GM19035 (cell line): Measurements from ENCODE around the gene FGFR3.
"Not testable (repeated sequence)": the region's sequence is repeated elsewhere in the genome, so short reads cannot be mapped to it uniquely, and the experiment has no call there.

Experiments used
- ATAC-seq: cut with Tn5 transposase; IDR thresholded peaks from one replicate; pipeline ENCODE4 v1.9.1; 2021; ENCODE audit not compliant: unreplicated experiment

Gene FGFR3

DNA sequence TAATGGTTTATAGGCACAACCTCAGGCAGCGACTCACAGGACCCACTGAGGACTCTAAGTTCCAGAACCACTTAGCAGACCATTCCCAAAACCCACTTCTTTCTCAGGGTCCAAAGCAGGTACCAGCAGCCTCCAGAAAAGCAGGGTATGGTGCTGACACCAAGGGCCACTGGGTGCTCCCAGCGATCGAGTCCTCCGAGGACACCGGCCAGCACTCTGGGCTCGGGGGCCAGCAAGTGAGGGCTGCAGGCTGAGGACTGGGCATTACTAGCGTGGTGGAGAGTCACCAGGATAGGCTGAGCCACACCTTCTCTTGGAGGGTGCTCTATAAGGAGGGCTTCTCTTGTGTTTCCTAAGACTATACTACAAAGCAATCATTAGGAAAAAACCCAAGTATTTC is 43.6 kb downstream of the FGFR3 start:
- ATAC-seq: no peak

DNA sequence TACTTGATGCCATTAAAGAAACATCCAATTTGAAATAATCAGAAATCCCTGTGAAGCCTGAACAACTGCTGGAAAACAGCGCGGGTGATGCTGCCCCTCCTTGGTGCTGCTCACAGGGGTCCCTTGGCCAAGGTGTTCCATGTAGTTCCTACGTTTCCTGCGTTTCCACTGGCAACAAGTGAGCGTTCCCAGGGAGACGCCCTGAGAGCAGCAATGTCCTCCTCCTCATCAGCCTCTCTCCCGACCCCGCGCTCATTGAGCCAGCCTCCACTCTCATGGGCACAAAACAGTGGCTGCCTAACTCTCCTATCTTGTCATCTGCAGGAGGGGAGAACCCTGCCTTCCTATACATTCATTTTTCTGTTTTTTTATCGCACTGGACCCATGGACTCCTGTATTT is 44.0 kb downstream of the FGFR3 start:
- no peak for ATAC-seq

DNA sequence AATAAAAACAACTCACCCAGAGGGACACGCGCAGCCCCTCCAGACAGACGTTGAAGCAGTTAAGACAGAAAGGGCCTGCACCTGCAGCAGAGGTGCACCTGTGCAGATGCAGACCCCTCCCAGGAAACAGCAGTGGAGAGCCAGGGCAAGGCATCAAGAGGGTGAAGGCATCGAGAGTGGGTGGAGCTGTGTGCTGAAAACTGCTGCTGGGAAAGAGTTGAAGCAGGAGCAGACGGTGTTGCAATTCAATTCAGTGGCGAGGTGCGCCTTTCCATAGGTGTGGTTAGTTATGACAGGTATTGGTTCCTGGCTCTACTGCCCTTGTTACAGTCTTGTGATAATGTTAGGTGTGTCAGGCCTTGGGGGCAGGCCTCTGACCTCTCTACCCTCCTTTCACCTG is 46.2 kb downstream of the FGFR3 start:
- no peak for ATAC-seq

DNA sequence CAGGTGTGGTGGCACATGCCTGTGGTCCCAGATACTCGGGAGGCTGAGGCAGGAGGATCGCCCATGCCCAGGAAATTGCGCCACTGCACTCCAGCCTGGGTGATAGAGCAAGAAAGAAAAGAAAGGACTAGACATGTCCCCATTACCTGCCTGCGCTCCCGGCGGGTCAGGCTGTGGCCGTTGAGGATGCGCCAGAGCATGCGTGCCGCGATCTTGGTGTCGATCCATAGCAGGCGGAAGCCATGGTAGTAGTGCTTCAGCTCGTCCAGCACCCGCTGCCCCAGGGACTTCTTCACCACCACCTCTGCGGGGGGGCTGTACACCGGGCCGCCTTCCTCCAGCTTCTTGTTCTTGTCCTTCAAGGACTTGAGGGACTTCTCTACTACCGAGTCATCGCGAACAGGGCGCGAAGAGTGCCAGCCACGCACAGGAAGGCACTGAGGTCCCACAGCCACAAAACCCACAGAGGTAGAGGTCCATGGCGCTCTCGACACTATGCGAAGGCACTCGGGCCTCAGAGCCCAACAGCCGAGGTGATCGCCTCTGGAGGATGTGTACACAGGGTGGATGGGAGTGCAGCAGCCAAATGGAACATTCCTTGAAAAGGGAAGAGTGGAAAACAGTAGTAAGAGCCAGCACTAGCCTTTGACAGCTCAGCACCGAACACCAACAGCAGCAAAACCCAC is 48.3 kb downstream of the FGFR3 start:
- ATAC-seq: no peak

DNA sequence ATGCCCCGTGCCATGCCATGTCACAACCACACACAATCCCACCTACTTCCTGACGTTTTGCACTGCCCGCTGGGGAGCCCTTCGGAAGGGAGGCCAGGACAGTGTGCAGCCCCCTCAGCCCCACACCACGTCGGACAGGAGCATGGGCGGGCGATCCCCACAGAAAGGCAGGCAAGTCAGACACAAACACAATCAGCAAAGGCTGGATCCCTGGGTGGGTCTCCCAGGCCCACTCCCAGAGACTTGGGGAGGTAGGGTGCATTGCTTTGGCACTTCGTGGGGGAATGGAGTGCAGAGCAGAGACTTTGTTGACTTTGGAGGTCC is 48.8 kb downstream of the FGFR3 start:
- no peak for ATAC-seq

DNA sequence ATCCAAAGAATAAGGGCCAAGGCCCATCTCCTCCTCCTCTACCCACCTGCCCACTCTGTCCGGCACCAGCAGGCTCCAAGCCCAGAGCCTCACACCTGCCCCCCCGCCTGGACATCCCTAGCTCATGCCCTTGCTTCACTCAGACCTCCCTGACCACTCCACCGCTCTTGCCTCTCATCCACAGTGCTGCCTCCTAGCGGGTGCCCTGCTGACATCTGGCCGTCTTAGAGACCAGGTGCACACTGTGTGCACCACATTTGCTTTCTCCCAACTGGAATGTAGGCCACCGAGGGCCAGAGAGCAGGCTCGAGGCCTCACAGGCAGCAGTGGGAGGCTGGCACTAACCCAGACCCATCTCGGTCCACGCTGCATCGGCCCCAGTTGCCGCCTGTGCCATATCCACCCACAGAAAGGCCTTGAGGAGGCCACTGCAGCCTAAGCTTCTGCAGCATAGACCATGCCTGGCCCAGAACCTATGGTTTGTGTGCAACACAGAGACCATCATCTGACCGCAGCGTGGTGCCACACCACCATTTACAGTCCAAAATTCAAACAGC is 49.3 kb downstream of the FGFR3 start:
- no peak for ATAC-seq

DNA sequence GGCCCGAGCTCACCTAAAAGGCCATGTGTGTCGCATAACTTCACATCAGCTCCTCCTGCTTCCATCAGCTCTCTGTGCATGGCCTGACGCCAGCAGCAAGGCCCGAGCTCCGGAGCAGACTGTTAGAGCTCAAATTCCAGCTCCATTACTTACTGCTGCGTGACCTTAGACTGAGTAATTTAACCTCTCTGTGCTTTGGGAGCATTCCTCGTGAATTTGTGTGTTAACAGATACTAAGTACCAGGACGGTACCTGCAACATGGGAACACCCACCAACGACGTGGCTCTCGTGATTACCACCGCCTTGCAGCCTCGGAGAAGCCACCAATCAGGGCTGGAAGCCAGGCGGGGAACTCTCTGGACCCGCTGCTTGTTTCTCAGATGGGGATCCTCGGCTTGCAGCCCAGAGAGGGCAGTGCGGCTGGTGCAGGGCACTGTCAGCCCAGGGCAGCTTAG is 49.9 kb downstream of the FGFR3 start:
- ATAC-seq: no peak

DNA sequence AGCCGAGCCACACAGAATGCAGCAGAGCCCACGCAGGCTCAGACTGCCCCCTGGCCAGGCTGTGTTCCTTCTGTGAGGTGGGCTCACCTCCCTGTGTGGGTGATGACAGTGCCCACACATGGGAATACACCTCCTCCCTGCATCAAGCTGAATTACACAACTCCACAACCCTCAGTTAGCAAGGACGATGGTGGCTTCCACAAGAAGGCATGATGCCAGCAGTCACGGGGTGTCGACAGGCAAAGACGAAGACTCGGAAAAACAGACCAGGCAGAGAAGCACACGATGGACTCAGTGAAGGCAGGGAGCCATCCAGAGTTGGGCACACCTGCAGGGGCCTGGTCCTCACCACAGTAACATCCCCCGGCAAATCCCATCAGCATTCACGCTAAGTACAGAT is 50.8 kb downstream of the FGFR3 start:
- no peak for ATAC-seq

DNA sequence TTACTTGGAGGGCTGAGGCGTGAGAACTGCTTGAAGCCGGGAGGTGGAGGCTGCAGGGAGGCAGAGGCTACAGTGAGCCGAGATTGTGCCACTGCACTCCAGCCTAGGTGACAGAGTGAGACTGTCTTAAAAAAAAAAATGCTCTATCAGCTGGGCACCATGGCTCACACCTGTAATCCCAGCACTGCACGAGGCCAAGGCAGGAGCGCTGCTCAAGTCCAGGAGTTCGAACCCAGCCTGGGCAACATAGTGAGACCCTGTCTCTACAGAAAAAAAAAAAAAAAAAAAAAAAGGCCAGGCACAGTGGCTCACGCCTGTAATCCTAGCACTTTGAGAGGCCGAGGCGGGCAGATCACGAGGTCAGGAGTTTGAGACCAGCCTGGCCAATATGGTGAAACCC is 51.5 kb downstream of the FGFR3 start:
- not testable (repeated sequence) for ATAC-seq

DNA sequence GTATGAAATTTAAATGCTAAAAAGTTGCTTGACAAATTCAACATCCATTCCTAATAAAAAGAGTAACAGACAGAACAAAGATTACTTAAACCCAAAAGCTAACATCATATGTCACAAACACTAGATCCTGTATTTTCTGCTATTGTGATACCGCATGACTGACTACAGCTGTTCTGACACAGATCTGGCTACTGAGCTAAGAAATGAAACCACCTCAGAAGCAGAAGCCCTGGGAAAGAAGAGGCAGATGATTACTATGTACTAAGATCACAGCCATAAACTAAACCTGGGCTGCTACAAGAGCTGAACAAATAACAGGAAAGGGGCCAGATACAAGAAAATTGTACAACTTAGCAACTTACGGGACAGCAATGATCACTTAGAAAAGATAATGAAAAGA is 53.5 kb downstream of the FGFR3 start:
- no peak for ATAC-seq

DNA sequence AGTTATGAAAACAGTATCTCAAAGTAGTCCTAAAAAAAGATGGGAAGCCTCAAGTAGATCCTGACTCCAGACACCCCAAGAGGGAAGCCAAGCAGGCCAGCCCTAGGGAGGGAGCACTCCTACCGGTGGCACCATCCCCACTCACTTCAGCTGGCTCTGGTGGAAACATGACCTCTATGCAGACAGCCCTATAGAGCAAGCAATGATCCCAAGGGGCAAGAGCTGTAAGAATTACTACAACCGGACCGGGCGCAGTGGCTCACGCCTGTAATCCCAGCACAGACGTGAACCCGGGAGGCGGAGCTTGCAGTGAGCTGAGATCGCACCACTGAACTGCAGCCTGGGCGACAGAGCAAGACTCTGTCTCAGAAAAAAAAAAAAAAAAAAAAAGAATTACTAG is 57.2 kb downstream of the FGFR3 start:
- ATAC-seq: no peak

DNA sequence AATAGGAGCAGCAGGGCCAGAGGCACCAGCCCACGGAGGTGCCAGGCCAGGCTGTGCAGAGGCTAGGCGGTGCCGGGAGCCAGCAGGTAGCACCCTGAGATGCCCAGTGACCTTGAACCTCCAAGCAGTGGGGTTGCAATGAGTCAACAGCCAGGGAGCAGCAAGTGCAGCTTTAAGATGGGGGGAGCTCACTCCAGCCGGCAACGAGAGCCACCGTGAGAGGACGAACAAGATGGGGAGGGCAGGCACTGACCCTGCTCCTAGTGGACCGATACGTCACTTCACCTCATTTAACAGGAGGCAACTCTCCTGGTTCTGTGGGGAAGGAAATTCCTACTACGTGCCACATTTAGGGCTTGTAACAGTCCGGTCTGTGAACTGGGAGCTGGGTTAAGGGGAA is 58.1 kb downstream of the FGFR3 start:
- ATAC-seq: no peak

DNA sequence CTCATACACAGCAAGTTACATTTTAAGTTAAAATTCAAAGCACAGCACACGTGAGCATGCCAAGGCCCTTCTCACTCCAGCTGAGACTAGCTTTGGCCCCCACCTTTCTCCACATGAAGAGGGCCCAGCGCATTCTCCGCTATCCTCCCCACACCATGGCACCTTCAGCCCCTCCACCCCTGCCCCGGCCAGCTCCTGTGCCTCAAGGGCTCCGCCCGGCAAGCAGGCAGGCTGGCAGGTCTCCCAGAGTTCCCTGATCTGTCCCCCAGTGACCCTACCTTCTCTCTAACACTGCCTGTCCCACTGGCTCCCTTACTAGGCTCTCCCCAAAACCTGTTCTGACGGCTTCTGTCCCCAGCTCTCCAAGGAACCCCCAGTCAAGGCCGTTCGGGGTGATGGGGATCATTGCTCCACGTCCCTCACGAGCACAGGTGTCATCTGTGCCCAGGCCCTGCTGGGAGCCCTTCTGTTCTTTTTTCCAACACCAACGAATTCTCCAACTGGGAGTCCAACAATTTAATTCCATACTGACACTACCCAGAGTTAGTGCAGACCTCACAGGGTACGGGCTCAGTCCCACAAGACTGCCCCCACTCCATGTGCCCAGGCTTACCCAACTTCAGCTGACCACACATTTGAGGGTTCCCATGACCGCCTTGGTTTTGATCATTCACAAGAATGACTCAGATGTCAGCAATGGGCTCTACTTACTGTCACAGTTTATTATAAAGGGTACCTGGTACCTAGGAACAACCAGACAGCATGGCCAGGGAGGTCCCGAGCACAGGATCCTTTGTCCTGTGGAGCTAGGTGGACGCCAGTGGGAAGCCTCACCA is 58.7 kb downstream of the FGFR3 start:
- ATAC-seq: no peak

DNA sequence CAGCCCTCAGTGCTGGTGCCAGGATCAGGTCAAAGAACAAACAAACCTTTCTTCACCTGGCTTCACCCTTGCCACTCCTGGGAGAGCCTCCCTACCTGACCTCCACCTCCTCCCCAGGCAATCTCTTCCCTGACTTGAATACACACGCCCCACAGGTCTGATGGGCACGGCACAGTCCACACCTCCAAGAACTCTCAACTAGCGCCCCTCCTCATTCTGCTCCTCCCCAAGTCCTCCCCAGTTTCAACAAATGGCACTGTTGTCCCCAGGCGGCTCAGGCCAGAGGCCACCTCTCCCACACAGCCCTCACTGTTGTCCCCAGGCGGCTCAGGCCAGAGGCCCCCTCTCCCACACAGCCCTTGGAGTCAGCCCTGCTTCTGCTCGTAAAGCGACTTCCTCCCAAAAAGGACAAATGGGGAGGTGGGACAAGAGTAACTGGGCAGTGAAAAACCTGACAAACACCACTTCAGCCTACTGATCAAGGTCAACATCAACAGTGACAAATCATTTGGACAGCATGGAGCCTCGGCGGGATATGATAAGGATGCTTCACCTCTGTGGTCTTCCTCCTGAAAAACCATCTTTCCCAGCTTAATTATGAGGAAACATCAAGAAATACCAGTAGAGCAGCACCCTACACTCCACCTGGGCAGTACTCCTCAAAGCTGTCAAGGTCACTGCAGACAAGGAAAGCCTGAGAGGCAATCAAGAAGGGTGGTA is 60.0 kb downstream of the FGFR3 start:
- ATAC-seq: no peak

DNA sequence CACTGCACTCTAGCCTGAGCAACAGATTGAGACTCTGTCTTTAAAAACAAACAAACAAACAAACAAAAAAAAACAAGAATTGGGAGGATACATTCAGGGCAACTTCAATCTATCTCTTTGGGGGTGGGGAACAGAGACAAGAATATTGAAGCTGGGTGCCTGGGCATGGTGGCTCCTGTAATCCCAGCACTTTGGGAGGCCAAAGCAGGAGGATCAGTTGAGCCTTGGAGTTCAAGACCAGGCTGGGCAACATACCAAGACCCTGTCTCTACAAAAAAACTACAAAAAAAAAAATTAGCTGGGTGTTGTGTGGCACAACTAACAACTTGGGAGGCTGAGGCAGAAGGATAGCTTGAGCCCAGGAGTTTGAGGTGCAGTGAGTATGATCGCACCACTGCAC is 61.7 kb downstream of the FGFR3 start:
- no peak for ATAC-seq

DNA sequence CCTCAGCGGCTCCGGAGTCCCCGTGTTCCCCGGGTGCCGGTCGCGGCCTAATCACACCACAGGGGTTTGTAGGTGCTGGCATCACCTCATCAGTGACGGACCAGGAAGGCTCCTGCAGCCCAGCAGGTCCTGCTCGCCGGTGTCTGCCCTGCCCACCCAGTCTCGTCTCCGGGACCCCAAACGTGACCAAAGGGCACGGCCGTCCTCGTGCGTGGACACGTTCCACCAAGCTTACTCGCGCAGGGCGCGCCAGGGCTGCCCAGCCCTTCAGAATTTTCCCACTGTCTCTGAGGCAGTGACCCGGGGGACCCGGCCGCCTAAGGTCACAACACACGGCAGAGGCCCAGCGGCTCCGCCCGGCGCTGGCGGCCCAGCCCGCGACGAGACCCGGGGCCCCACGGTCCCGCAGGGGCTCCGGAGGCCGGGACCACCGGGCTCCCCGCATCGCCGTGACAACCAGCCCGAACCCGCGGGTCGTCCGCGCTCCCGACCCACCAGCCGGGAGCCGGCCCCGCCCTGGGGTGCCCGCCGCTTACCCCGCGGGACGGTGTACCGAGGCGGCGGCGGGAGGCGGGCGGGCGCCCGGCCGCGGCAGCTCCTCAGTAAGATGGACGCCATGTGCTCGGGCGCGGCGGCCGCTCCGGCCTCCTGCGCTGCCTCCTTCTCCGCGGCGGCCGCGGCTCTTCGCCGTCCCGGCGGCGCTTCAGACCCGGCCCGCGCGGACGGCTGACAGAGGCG is 62.4 kb downstream of the FGFR3 start:
- ATAC-seq: peak; percentile 31

DNA sequence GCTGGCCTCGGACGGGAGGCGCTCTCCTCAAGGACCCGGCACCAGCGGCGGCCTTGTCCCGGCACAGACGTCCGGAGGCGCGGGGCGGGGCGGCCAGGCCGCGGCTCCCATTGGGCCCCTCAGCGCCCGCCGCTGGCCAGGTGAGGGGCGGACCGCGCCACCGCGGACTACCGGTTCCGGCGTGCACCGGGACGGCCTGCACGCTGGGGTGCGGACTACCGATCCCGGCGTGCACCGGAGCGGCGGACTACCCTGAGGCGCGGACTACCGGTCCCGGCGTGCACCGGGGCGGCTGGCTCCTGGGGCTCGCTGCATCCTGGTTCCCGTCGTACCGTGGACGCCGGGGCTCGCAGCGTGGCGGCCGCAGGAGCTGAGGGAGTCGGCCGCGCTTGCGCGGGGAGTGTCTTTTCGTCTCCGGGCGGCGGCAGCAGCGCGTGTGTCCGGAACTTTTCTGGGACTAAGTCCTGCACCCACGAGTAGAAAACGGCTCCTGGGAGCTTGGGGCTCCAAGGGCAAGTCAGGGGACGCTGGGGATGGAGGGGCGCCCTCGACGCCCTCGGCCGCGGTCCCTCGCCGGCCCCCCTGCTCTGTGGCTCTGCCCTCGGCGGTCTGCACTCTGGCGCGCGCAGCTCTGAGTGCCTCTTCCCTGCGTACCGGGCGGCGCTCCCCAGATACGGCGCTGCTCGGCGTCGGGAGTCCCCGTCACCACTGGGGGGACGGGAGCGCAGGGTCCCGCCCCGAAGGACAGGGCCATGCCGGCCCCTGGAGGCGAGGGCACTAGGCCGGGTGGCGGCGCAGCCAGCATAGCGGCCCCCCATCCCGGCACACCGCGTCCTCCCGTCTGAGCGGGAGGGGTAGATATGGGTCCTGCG is 63.2 kb downstream of the FGFR3 start, which contains the start of gene LETM1:
LETM1 (minus strand) TSS at position 86 of the 872 bp plus-strand sequence. CDS start 206 bp downstream, outside the sequence.
- ATAC-seq: peak; percentile 92

DNA sequence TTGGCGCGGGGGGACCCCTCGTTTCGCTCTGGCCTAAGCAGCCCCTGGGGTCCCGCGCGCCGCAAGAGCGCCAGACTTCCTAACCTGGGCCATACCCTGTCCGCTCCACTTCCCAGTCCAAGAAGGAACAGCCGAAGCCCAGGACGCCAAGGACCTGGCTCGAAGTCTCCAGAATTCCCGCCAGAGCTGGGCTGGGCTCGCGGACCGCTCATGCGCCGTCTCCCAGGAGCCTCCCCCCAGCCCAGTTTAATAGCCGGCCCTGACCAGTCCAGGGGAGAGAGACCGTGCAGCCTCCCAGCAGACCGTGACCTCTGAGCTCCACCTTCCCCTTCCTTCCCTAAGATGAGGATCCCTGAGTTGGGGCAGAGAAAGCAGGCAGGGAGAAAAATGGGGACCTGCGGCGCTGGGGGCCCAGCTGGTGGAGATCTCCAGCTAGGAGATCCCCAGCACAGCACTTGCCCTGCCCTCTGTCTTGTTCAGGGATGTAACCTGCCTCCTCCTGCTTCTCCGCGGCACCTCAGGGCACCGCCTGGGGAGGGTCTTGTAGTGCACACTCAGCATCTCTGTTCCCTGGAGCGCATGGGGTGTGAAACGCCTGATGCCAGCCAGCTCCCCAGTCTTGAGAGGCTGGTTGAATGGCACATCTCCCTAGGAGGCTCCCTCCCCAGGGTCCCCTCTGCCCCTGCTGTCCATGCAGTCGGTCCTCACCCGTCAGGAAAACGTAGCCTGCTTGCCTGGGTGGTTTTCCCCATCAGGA is 64.0 kb downstream of the FGFR3 start:
- ATAC-seq: no peak

DNA sequence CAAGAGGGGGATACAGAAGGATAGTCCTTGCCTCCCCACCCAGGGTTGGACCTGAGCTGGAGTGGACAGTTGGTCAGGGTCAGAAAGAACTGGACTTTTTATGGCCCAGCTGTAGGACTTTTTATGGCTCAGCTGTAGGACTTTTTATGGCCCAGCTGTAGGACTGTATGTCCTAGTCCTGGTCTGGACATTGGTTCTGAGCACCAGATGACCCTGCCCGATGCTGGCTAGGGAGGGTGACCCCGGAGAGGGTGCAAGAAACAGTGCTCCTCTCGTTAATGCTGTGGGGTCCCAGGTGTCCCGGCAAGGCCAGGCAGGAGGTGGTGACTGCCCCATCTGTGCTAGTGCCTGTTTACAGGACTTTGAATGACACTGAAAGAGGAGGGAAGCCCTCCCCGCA is 64.8 kb downstream of the FGFR3 start:
- no peak for ATAC-seq
